KG1 (cell line): ENCODE results near the gene POLR3H.
"Not testable (repeated sequence)": the region's sequence is repeated elsewhere in the genome, so short reads cannot be mapped to it uniquely, and the experiment has no call there.

ENCODE experiments used
- DNase-seq: peaks from one replicate; lab custom pipeline; 2025; lab: John Stamatoyannopoulos, UW

POLR3H gene

GRCh38 chr22:41564563-41564962 is 20.3 kb upstream of the POLR3H start:
- DNase-seq, result no peak

- no peak for DNase-seq
Observed at GRCh38 chr22:41563051-41563711, 18.9 kb upstream of the POLR3H start.

GRCh38 chr22:41562461-41562860 is 18.2 kb upstream of the POLR3H start:
- DNase-seq, result no peak

GRCh38 chr22:41561788-41562187 is 17.5 kb upstream of the POLR3H start:
- DNase-seq, result no peak

- no peak for DNase-seq
Observed at GRCh38 chr22:41561335-41561734, 17.1 kb upstream of the POLR3H start.

GRCh38 chr22:41560095-41560471 is 15.8 kb upstream of the POLR3H start:
- DNase-seq, result no peak

GRCh38 chr22:41558241-41558630 is 14.0 kb upstream of the POLR3H start:
- DNase-seq, result not testable (repeated sequence)

GRCh38 chr22:41557401-41558240 is 13.4 kb upstream of the POLR3H start:
- no peak for DNase-seq

- no peak for DNase-seq
Observed at GRCh38 chr22:41556561-41556960, 12.3 kb upstream of the POLR3H start.

- no peak for DNase-seq
Observed at GRCh38 chr22:41555325-41555982, 11.2 kb upstream of the POLR3H start.

- no peak for DNase-seq
Observed at GRCh38 chr22:41551877-41552582, 7.8 kb upstream of the POLR3H start.

- DNase-seq, result no peak
Observed at GRCh38 chr22:41550952-41551491, 6.8 kb upstream of the POLR3H start.

GRCh38 chr22:41548830-41549211 is 4.6 kb upstream of the POLR3H start:
- DNase-seq, result no peak

- DNase-seq, result no peak
Observed at GRCh38 chr22:41544671-41545476, 604 bp upstream of the POLR3H start.

GRCh38 chr22:41542224-41542623 is 2.0 kb downstream of the POLR3H start:
- no peak for DNase-seq

GRCh38 chr22:41541484-41541883 is 2.8 kb downstream of the POLR3H start:
- DNase-seq, result no peak

- no peak for DNase-seq
Observed at GRCh38 chr22:41540365-41540764, 3.9 kb downstream of the POLR3H start.

GRCh38 chr22:41540006-41540315 is 4.3 kb downstream of the POLR3H start:
- no peak for DNase-seq

- DNase-seq, result no peak
Observed at GRCh38 chr22:41539146-41540005, 4.9 kb downstream of the POLR3H start.

GRCh38 chr22:41538583-41538982 is 5.7 kb downstream of the POLR3H start:
- no peak for DNase-seq

- DNase-seq, result no peak
Observed at GRCh38 chr22:41537203-41537602, 7.1 kb downstream of the POLR3H start.
